Type B pancreatic cell (in vitro differentiated cells): Measurements from ENCODE around the gene LCN15. TPM values are rescaled to one million over a fixed set of nuclear protein-coding genes. Genes with fewer than 3 reads are reported as not detected.

ENCODE experiments used
- DNase-seq: peaks from one replicate; pipeline ENCODE4 v3.0.0; 2021; ENCODE audit warnings: mixed read lengths; ENCODE audit not compliant: unreplicated experiment; ENCODE audit errors: extremely low spot score
- H3K27ac Mint-ChIP-seq: 2 replicates; pipeline ENCODE4 v1.8.0; 2021; ENCODE audit warnings: mild to moderate bottlenecking, mixed read lengths
- H3K27me3 Mint-ChIP-seq: 2 replicates; pipeline ENCODE4 v1.8.0; 2021; ENCODE audit warnings: mixed read lengths
- H3K36me3 Mint-ChIP-seq: 2 replicates; pipeline ENCODE4 v1.8.0; 2021; ENCODE audit warnings: mixed read lengths
- H3K4me1 Mint-ChIP-seq: one replicate; pipeline ENCODE4 v1.8.0; 2021; ENCODE audit warnings: mixed read lengths; ENCODE audit not compliant: unreplicated experiment
- H3K4me3 Mint-ChIP-seq: 2 replicates; pipeline ENCODE4 v1.8.0; 2021; ENCODE audit warnings: mild to moderate bottlenecking, mixed read lengths
- H3K9me3 Mint-ChIP-seq: 2 replicates; pipeline ENCODE4 v1.8.0; 2021; ENCODE audit warnings: mixed read lengths
- CTCF ChIP-seq: fragments of 200-600 bp; sonication (generic); conservative IDR thresholded peaks from 2 replicates; pipeline ENCODE4 v1.5.0; 2021; ENCODE audit warnings: antibody characterized with exemption, mild to moderate bottlenecking
- total RNA-seq: library from RNA; stranded (reverse); gene quantifications from 2 replicates; pipeline ENCODE4 v1.2.1, GENCODE V29; 2021; ENCODE audit warnings: low replicate concordance

Gene LCN15
- total RNA-seq, 1 donor from 2014 or later, result 0.77 TPM

- peak overlapping the region; percentile 40 for H3K4me3 Mint-ChIP-seq
- peaks cover 5% of the 10 kb centered on the region for H3K9me3 Mint-ChIP-seq
- H3K27ac Mint-ChIP-seq, result peak overlapping the region; percentile 65
- peaks cover 50% of the 10 kb centered on the region for H3K27me3 Mint-ChIP-seq
- H3K36me3 Mint-ChIP-seq, result no peaks in the 10 kb centered on the region
- TF ChIP-seq CTCF, result no peak
- no peak for DNase-seq
- peaks cover 10% of the 10 kb centered on the region for H3K4me1 Mint-ChIP-seq
These were observed 13.0 kb upstream of the LCN15 start for GRCh38 chr9:136777359-136777758.

GRCh38 chr9:136776947-136777346 is 12.6 kb upstream of the LCN15 start:
- Mint-ChIP-seq H3K9me3 (peaks cover 5% of the 10 kb centered on the region), H3K27ac (peak overlapping the region; percentile 65), H3K36me3 (no peaks in the 10 kb centered on the region), H3K27me3 (peaks cover 47% of the 10 kb centered on the region), H3K4me1 (peaks cover 10% of the 10 kb centered on the region), H3K4me3 (peak overlapping the region; percentile 40)
- DNase-seq, result no peak
- no peak for TF ChIP-seq CTCF

GRCh38 chr9:136775191-136775590 is 10.9 kb upstream of the LCN15 start:
- Mint-ChIP-seq H3K36me3 (no peaks in the 10 kb centered on the region), H3K4me3 (no peak overlapping the region), H3K9me3 (peaks cover 5% of the 10 kb centered on the region), H3K27ac (no peak overlapping the region), H3K4me1 (peaks cover 6% of the 10 kb centered on the region), H3K27me3 (peaks cover 30% of the 10 kb centered on the region)
- no peak for DNase-seq
- no peak for TF ChIP-seq CTCF

GRCh38 chr9:136774416-136775045 is 10.2 kb upstream of the LCN15 start:
- Mint-ChIP-seq H3K4me1 (peaks cover 6% of the 10 kb centered on the region), H3K4me3 (no peak overlapping the region), H3K27ac (no peak overlapping the region), H3K27me3 (peaks cover 24% of the 10 kb centered on the region), H3K9me3 (peaks cover 5% of the 10 kb centered on the region), H3K36me3 (no peaks in the 10 kb centered on the region)
- TF ChIP-seq CTCF, result no peak
- DNase-seq, result no peak

GRCh38 chr9:136773386-136774044 is 9.2 kb upstream of the LCN15 start:
- no peak for TF ChIP-seq CTCF
- H3K36me3 Mint-ChIP-seq, result no peaks in the 10 kb centered on the region
- peaks cover 6% of the 10 kb centered on the region for H3K4me1 Mint-ChIP-seq
- peaks cover 15% of the 10 kb centered on the region for H3K27me3 Mint-ChIP-seq
- no peak overlapping the region for H3K4me3 Mint-ChIP-seq
- no peak for DNase-seq
- peaks cover 5% of the 10 kb centered on the region for H3K9me3 Mint-ChIP-seq
- H3K27ac Mint-ChIP-seq, result no peak overlapping the region
